T-helper 2 cell treated with Interferon-gamma antibody and Interleukin-4, amounts not matched to agents 5 μg/mL and 100 μg/mL, for 36 hours (primary cell): ENCODE data around the gene MAN2B2.
"Not testable (repeated sequence)": the region's sequence is repeated elsewhere in the genome, so short reads cannot be mapped to it uniquely, and the experiment has no call there.

Experiments used
- DNase-seq: peaks from one replicate; pipeline ENCODE4 v3.0.0; 2021; ENCODE audit warnings: low spot score
- H3K27ac Mint-ChIP-seq: one replicate; pipeline ENCODE4 v1.8.0; 2021; ENCODE audit warnings: mild to moderate bottlenecking, mixed read lengths
- H3K27me3 Mint-ChIP-seq: one replicate; pipeline ENCODE4 v1.8.0; 2021; ENCODE audit warnings: low read depth, mixed read lengths
- H3K36me3 Mint-ChIP-seq: one replicate; pipeline ENCODE4 v1.8.0; 2021; ENCODE audit warnings: low read depth, mixed read lengths
- H3K4me1 Mint-ChIP-seq: one replicate; pipeline ENCODE4 v1.8.0; 2021; ENCODE audit warnings: low read depth, mixed read lengths
- H3K4me3 Mint-ChIP-seq: one replicate; pipeline ENCODE4 v1.8.0; 2022; ENCODE audit warnings: mild to moderate bottlenecking, moderate library complexity, mixed read lengths
- H3K9me3 Mint-ChIP-seq: one replicate; pipeline ENCODE4 v1.8.0; 2021; ENCODE audit warnings: mixed read lengths

Gene MAN2B2

DNA sequence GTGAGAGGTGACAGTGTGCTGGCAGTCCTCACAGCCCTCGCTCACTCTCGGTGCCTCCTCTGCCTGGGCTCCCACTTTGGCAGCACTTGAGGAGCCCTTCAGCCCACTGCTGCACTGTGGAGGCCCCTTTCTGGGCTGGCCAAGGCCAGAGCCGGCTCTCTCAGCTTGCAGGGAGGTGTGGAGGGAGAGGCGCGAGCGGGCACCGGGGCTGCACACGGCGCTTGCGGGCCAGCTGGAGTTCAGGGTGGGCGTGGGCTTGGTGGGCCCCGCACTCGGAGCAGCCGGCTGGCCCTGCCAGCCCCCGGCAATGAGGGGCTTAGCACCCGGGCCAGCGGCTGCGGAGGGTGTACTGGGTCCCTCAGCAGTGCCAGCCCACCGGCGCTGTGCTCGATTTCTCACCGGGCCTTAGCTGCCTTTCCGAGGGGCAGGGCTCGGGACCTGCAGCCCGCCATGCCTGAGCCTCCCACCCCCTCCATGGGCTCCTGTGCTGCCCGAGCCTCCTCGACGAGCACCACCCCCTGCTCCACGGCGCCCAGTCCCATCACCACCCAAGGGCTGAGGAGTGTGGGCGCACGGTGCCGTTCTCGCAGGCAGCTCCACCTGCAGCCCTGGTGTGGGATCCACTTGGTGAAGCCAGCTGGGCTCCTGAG is 97.7 kb downstream of the MAN2B2 start:
- not testable (repeated sequence) for H3K4me3 Mint-ChIP-seq, DNase-seq, H3K27me3 Mint-ChIP-seq, H3K27ac Mint-ChIP-seq, H3K9me3 Mint-ChIP-seq
- Mint-ChIP-seq H3K4me1 (peaks cover 38% of the 10 kb centered on the region), H3K36me3 (peaks cover 32% of the 10 kb centered on the region)
